HepG2 (cell line): Measurements from ENCODE around the gene CTU1. TPM values are rescaled to one million over a fixed set of nuclear protein-coding genes. Genes with fewer than 3 reads are reported as not detected.

Experiments used
- CHD2 ChIP-seq: IDR thresholded peaks from 2 replicates; pipeline ENCODE4 v1.6.1; 2011; ENCODE audit warnings: low read depth, low read length, improper control_type of control experiment
- DPF2 ChIP-seq: sonication (generic); formaldehyde crosslinking; IDR thresholded peaks from 2 replicates; pipeline ENCODE4 v1.4.0; 2020; ENCODE audit warnings: mild to moderate bottlenecking, low read depth, missing genetic modification reagents, borderline replicate concordance
- MBD4 ChIP-seq: IDR thresholded peaks from 2 replicates; pipeline ENCODE4 v1.6.1; 2012; ENCODE audit warnings: low read length, inconsistent platforms, borderline replicate concordance
- NCOA2 ChIP-seq: sonication (generic); formaldehyde crosslinking; IDR thresholded peaks from 2 replicates; pipeline ENCODE4 v1.8.0; 2022; ENCODE audit warnings: inconsistent platforms
- NR2F1 ChIP-seq, 2 experiments: fragments of 450-650 bp in 1 of 2; formaldehyde crosslinking in 1 of 2; IDR thresholded peaks; 2 replicates each; pipeline versions ENCODE4 v1.5.0 to v1.6.1; 2016 to 2020; ENCODE audit warnings: mild to moderate bottlenecking in 1 of 2, missing compliant biosample characterization in 1 of 2, missing genetic modification reagents in 1 of 2, moderate library complexity in 1 of 2
- ZBTB21 ChIP-seq: sonication (generic); formaldehyde crosslinking; IDR thresholded peaks from 2 replicates; pipeline ENCODE4 v1.4.0; 2020; ENCODE audit warnings: missing genetic modification reagents
- ZHX2 ChIP-seq, 2 experiments: sonication (generic) in 1 of 2; formaldehyde crosslinking in 1 of 2; IDR thresholded peaks; 2 replicates each; pipeline versions ENCODE4 v1.6.1 to v1.9.0; 2014 to 2022; ENCODE audit warnings: antibody characterized with exemption in 1 of 2, borderline replicate concordance in 1 of 2, inconsistent platforms in 1 of 2, low read depth in 1 of 2, missing genetic modification reagents in 1 of 2
- ZNF557 ChIP-seq: sonication (generic); formaldehyde crosslinking; IDR thresholded peaks from 2 replicates; pipeline ENCODE4 v1.4.0; 2020; ENCODE audit warnings: missing genetic modification reagents
- ZNF607 ChIP-seq: sonication (generic); formaldehyde crosslinking; IDR thresholded peaks from 2 replicates; pipeline ENCODE4 v1.5.1; 2020; ENCODE audit warnings: missing genetic modification reagents, mild to moderate bottlenecking, borderline replicate concordance
- ZNF850 ChIP-seq: sonication (generic); formaldehyde crosslinking; conservative IDR thresholded peaks from 2 replicates; pipeline ENCODE4 v1.9.0; 2021; ENCODE audit warnings: mild to moderate bottlenecking, missing genetic modification reagents
- ZZZ3 ChIP-seq: sonication (generic); formaldehyde crosslinking; IDR thresholded peaks from 2 replicates; pipeline ENCODE4 v1.4.0; 2020; ENCODE audit warnings: missing genetic modification reagents, mild to moderate bottlenecking, borderline replicate concordance
- polyA plus RNA-seq, 8 experiments: library from polyadenylated mRNA; depleted of rRNA in 3 of 8; stranded (reverse) in 7 of 8; unstranded in 1 of 8; fragments of >200 nt; fragmentation: Illumina TruSeq in 4 of 8; extraction: Trizol in 4 of 8; gene quantifications; 2 replicates each; pipeline versions ENCODE4 v1.2.1 to v1.2.3, GENCODE V29; 2011 to 2016; ENCODE audit warnings: low read depth in 4 of 8, missing spikeins in 1 of 8, mixed read lengths in 1 of 8; ENCODE audit not compliant: insufficient read depth in 1 of 8
- total RNA-seq, 5 experiments: library from RNA; depleted of rRNA; stranded (reverse); fragments of >200 nt; fragmentation: Illumina TruSeq; extraction: Trizol; gene quantifications; 2 replicates each; pipeline ENCODE4 v1.2.3, GENCODE V29; 2016; ENCODE audit warnings: low read depth in 1 of 5
- TF ChIP-seq, protein P1 (sequence below): sonication (generic); formaldehyde crosslinking; IDR thresholded peaks from 2 replicates; pipeline ENCODE4; 2020; ENCODE audit warnings: missing genetic modification reagents, mild to moderate bottlenecking, borderline replicate concordance
- TF ChIP-seq, protein P2 (sequence below): sonication (generic); formaldehyde crosslinking; IDR thresholded peaks from 2 replicates; pipeline ENCODE4 v1.4.0; 2020; ENCODE audit warnings: missing genetic modification reagents, mild to moderate bottlenecking, borderline replicate concordance

The CTU1 gene
- total and polyA plus RNA-seq, 2 of the 13 experiments (the other 11 are each of a cell fraction or from before 2014, with no cell fraction given), result 1.9 to 2.9 TPM

- TF ChIP-seq ZHX2 (IDR thresholded peaks at IDR 0.05; ENCODE audit: low read depth) (no peak), ZHX2 (CRISPR knock-in tag; IDR thresholded peaks at IDR 0.05; ENCODE audit: borderline replicate concordance) (no peak), DPF2 (CRISPR knock-in tag) (no peak), ZNF607 (CRISPR knock-in tag) (no peak; the same call in 1 of the 2 replicates), MBD4 (no peak), NCOA2 (CRISPR knock-in tag) (0 out of 2 replicates have a peak, but pooled peaks have one; percentile 12), ZNF557 (CRISPR knock-in tag) (no peak), ZBTB21 (CRISPR knock-in tag) (no peak), ZZZ3 (CRISPR knock-in tag) (peak; percentile 80; the same call in 1 of the 2 replicates), CHD2 (peak; percentile 41; the same call in 1 of the 2 replicates), NR2F1 (CRISPR knock-in tag; IDR thresholded peaks at IDR 0.05) (no peak), ZNF850 (CRISPR knock-in tag) (no peak)
- TF ChIP-seq, protein P1, sequence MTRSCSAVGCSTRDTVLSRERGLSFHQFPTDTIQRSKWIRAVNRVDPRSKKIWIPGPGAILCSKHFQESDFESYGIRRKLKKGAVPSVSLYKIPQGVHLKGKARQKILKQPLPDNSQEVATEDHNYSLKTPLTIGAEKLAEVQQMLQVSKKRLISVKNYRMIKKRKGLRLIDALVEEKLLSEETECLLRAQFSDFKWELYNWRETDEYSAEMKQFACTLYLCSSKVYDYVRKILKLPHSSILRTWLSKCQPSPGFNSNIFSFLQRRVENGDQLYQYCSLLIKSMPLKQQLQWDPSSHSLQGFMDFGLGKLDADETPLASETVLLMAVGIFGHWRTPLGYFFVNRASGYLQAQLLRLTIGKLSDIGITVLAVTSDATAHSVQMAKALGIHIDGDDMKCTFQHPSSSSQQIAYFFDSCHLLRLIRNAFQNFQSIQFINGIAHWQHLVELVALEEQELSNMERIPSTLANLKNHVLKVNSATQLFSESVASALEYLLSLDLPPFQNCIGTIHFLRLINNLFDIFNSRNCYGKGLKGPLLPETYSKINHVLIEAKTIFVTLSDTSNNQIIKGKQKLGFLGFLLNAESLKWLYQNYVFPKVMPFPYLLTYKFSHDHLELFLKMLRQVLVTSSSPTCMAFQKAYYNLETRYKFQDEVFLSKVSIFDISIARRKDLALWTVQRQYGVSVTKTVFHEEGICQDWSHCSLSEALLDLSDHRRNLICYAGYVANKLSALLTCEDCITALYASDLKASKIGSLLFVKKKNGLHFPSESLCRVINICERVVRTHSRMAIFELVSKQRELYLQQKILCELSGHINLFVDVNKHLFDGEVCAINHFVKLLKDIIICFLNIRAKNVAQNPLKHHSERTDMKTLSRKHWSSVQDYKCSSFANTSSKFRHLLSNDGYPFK (CRISPR knock-in tag), result no peak; the same call in 1 of the 2 replicates
- TF ChIP-seq, protein P2, sequence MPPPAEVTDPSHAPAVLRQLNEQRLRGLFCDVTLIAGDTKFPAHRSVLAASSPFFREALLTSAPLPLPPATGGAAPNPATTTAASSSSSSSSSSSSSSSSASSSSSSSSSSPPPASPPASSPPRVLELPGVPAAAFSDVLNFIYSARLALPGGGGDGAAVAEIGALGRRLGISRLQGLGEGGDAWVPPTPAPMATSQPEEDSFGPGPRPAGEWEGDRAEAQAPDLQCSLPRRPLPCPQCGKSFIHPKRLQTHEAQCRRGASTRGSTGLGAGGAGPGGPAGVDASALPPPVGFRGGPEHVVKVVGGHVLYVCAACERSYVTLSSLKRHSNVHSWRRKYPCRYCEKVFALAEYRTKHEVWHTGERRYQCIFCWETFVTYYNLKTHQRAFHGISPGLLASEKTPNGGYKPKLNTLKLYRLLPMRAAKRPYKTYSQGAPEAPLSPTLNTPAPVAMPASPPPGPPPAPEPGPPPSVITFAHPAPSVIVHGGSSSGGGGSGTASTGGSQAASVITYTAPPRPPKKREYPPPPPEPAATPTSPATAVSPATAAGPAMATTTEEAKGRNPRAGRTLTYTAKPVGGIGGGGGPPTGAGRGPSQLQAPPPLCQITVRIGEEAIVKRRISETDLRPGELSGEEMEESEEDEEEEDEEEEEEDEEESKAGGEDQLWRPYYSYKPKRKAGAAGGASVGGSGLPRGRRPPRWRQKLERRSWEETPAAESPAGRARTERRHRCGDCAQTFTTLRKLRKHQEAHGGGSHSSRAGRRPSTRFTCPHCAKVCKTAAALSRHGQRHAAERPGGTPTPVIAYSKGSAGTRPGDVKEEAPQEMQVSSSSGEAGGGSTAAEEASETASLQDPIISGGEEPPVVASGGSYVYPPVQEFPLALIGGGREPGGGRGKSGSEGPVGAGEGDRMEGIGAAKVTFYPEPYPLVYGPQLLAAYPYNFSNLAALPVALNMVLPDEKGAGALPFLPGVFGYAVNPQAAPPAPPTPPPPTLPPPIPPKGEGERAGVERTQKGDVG (CRISPR knock-in tag), result no peak
Observed at GRCh38 chr19:51108066-51108804, at the start of gene CTU1 (continued).
